Spleen (tissue), 11 donors: ENCODE data around the gene PRRG3. TPM values are rescaled to one million over a fixed set of nuclear protein-coding genes. Genes with fewer than 3 reads are reported as not detected.
A peak's percentile ranks its signal among the peaks of the same experiment; 100 is the strongest.

Experiments
- DNase-seq: peaks from one replicate; pipeline ENCODE4 v3.0.0-alpha.2; 2020
- H3K27ac ChIP-seq, 8 donors: fragments of 200-600 bp; sonication (generic) in 7 of 8; 1 replicate in 4 of 8; 2 replicates in 4 of 8; pipeline versions ENCODE4 v1.5.0 to v1.8.0; 2016 to 2021; ENCODE audit warnings: inconsistent platforms in 4 of 8, mild to moderate bottlenecking in 4 of 8, moderate library complexity in 1 of 8
- H3K27me3 ChIP-seq, 7 donors: fragments of 200-600 bp; sonication (generic) in 6 of 7; replicated peaks in 1 of 7; 1 replicate in 4 of 7; 2 replicates in 3 of 7; pipeline versions ENCODE4 v1.5.0 to v1.8.0; 2016 to 2021; ENCODE audit warnings: inconsistent platforms in 3 of 7, mild to moderate bottlenecking in 1 of 7
- H3K36me3 ChIP-seq, 6 donors: fragments of 200-600 bp; sonication (generic) in 5 of 6; 1 replicate in 4 of 6; 2 replicates in 2 of 6; pipeline versions ENCODE4 v1.5.0 to v1.8.0; 2016 to 2021; ENCODE audit warnings: inconsistent platforms in 2 of 6
- H3K4me1 ChIP-seq, 6 donors: fragments of 200-600 bp; sonication (generic) in 5 of 6; 1 replicate in 3 of 6; 2 replicates in 3 of 6; pipeline versions ENCODE4 v1.5.0 to v1.8.0; 2016 to 2021; ENCODE audit warnings: inconsistent platforms in 3 of 6
- H3K4me3 ChIP-seq, 8 donors: fragments of 200-600 bp; sonication (generic) in 7 of 8; 1 replicate in 4 of 8; 2 replicates in 4 of 8; pipeline versions ENCODE4 v1.5.0 to v1.8.0; 2016 to 2021; ENCODE audit warnings: inconsistent platforms in 4 of 8, mild to moderate bottlenecking in 4 of 8, moderate library complexity in 2 of 8
- H3K9me3 ChIP-seq, 8 donors: fragments of 200-600 bp; sonication (generic) in 7 of 8; 1 replicate in 4 of 8; 2 replicates in 4 of 8; pipeline versions ENCODE4 v1.5.0 to v1.8.0; 2016 to 2021; ENCODE audit warnings: inconsistent platforms in 4 of 8
- POLR2A ChIP-seq, 3 donors: fragments of 450-650 bp; IDR thresholded peaks; one replicate each; pipeline ENCODE4 v1.5.1; 2017; ENCODE audit warnings: antibody characterized with exemption in 3 of 3, mild to moderate bottlenecking in 1 of 3
- POLR2AphosphoS5 ChIP-seq, 3 donors: sonication (generic); formaldehyde crosslinking; IDR thresholded peaks; one replicate each; pipeline ENCODE4 v1.5.1; 2017; ENCODE audit warnings: antibody characterized with exemption in 3 of 3
- WGBS, 5 donors: extraction: QIAGEN DNeasy Blood & Tissue Kit in 3 of 5; methylation state at CpG; one replicate each; pipeline versions ENCODE4 v1.1.5 to v1.1.7; 2013 to 2018; 5-methylcytosine and 5-hydroxymethylcytosine counted together
- intact Hi-C: fragments of 100-400 bp; cut with DNase I; formaldehyde crosslinking; loops from one replicate; pipeline ENCODE4 v1.15.0; 2023; ENCODE audit warnings: low total_unique reads
- polyA plus RNA-seq, 3 donors: library from polyadenylated mRNA; stranded (reverse); fragments of 200-250 nt; gene quantifications; one replicate each; pipeline ENCODE4 v1.2.1, GENCODE V29; 2013
- total RNA-seq, 7 donors: library from RNA; depleted of rRNA in 3 of 7; stranded (reverse); fragments of >200 nt in 3 of 7; fragmentation: NEBNext Ultra II Directional in 4 of 7; extraction: Animal tissue kit (Norgen Biotek cat#: 25700) in 4 of 7; gene quantifications; one replicate each; pipeline versions ENCODE4 v1.1.0 to v1.2.1, GENCODE V29; 2016 to 2021
- TF ChIP-seq, protein P1 (sequence below), 11 experiments: fragments of 200-600 bp in 7 of 11; fragments of 450-650 bp in 4 of 11; sonication (generic) in 4 of 11; IDR thresholded peaks in 8 of 11; conservative IDR thresholded peaks in 3 of 11; 1 replicate in 7 of 11; 2 replicates in 4 of 11; pipeline versions ENCODE4 v1.4.0 to v1.8.0; 2016 to 2021; ENCODE audit warnings: antibody characterized with exemption in 11 of 11, inconsistent platforms in 4 of 11, mild to moderate bottlenecking in 1 of 11
- donor health status: healthy with polysubstance abuse.
- donor health status: DM: no; HTN: no; CAD: no; lungs with moderate emphysema.
- donor health status: DM: no; HTN: no; CAD: no.
- donor health status: Bipolar disorder and iron deficiency.
- donor health status: healthy.
- donor health status: DM: no; HTN: no; CAD: no.
- donor health status: DM: yes; HTN: yes; CAD: no.

PRRG3 gene
- total and polyA plus RNA-seq, 10 donors, result 0.06 to 4.3 (median 1.5) TPM

- H3K4me1 ChIP-seq, result no peaks in the 10 kb centered on the region
- 79 to 97% (median 87%) methylated on average over 7 of the region's 7 CpGs for WGBS, 5 donors
- no peaks in the 10 kb centered on the region for H3K9me3 ChIP-seq
- H3K27me3 ChIP-seq, result peaks cover 0 to 9% (median 0%) of the 10 kb centered on the region in 7 donors
- no peak for DNase-seq
- no peak overlapping the region for H3K27ac ChIP-seq
- no peak for TF ChIP-seq POLR2A (IDR thresholded peaks at IDR 0.05)
- no peak for TF ChIP-seq POLR2AphosphoS5 (IDR thresholded peaks at IDR 0.05)
- TF ChIP-seq, protein P1, sequence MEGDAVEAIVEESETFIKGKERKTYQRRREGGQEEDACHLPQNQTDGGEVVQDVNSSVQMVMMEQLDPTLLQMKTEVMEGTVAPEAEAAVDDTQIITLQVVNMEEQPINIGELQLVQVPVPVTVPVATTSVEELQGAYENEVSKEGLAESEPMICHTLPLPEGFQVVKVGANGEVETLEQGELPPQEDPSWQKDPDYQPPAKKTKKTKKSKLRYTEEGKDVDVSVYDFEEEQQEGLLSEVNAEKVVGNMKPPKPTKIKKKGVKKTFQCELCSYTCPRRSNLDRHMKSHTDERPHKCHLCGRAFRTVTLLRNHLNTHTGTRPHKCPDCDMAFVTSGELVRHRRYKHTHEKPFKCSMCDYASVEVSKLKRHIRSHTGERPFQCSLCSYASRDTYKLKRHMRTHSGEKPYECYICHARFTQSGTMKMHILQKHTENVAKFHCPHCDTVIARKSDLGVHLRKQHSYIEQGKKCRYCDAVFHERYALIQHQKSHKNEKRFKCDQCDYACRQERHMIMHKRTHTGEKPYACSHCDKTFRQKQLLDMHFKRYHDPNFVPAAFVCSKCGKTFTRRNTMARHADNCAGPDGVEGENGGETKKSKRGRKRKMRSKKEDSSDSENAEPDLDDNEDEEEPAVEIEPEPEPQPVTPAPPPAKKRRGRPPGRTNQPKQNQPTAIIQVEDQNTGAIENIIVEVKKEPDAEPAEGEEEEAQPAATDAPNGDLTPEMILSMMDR (IDR thresholded peaks at IDR 0.05 in 8 of 11, conservative IDR thresholded peaks at IDR 0.05 in 3 of 11), result no peak
- intact Hi-C loops, result no loop called here
- H3K36me3 ChIP-seq, result no peaks in the 10 kb centered on the region
- H3K4me3 ChIP-seq, result no peak overlapping the region
These were observed 13.6 kb downstream of the PRRG3 start for GRCh38 chrX:151708821-151709220.

- TF ChIP-seq POLR2AphosphoS5 (IDR thresholded peaks at IDR 0.05), result no peak
- TF ChIP-seq POLR2A (IDR thresholded peaks at IDR 0.05), result no peak
- TF ChIP-seq, protein P1 (IDR thresholded peaks at IDR 0.05 in 8 of 11, conservative IDR thresholded peaks at IDR 0.05 in 3 of 11), result no peak
- Histone ChIP-seq H3K27me3 (peaks cover 0 to 9% (median 0%) of the 10 kb centered on the region in 7 donors), H3K4me3 (no peak overlapping the region), H3K9me3 (no peaks in the 10 kb centered on the region), H3K4me1 (no peaks in the 10 kb centered on the region), H3K36me3 (no peaks in the 10 kb centered on the region), H3K27ac (no peak overlapping the region)
- 45 to 75% (median 58%) methylated on average over 2 of the region's 2 CpGs for WGBS, 5 donors
- intact Hi-C loops, result no loop called here
- no peak for DNase-seq
These were observed 15.2 kb downstream of the PRRG3 start for GRCh38 chrX:151710457-151710856.

DNA sequence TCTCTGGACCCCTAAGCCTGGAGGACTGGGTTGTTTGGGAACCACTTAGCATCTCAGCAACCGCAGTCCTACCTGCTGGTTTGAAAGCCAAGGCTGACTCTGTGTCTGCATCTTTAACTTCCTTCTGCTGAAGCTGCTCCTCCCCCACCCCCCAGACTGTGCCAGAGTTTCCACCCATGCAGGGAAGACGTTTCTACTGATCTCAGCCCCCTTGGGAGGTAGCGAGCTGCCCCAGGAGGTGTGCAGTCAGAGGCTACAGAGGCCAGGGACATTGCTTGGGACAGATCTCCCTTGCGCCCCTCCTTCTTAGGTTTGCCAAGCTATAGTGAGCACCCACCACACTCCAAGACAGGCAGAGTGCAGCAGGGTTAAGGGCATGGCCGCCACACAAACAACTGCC is 15.9 kb downstream of the PRRG3 start:
- TF ChIP-seq POLR2A (IDR thresholded peaks at IDR 0.05), result no peak
- no peak for TF ChIP-seq POLR2AphosphoS5 (IDR thresholded peaks at IDR 0.05)
- TF ChIP-seq, protein P1 (IDR thresholded peaks at IDR 0.05 in 8 of 11, conservative IDR thresholded peaks at IDR 0.05 in 3 of 11), result no peak
- intact Hi-C loops, result no loop called here
- DNase-seq, result peak; percentile 46
- Histone ChIP-seq H3K4me3 (no peak overlapping the region), H3K36me3 (no peaks in the 10 kb centered on the region), H3K4me1 (no peaks in the 10 kb centered on the region), H3K27me3 (peaks cover 0 to 6% (median 0%) of the 10 kb centered on the region in 7 donors), H3K27ac (no peak overlapping the region), H3K9me3 (no peaks in the 10 kb centered on the region)
- 0 to 61% (median 51%) methylated on average over 1 to 5 of the region's 5 CpGs for WGBS, 5 donors

GRCh38 chrX:151711787-151712186 is 16.5 kb downstream of the PRRG3 start:
- Histone ChIP-seq H3K27me3 (no peaks in the 10 kb centered on the region), H3K4me1 (no peaks in the 10 kb centered on the region), H3K36me3 (no peaks in the 10 kb centered on the region), H3K4me3 (no peak overlapping the region), H3K27ac (no peak overlapping the region), H3K9me3 (no peaks in the 10 kb centered on the region)
- TF ChIP-seq POLR2A (IDR thresholded peaks at IDR 0.05), result no peak
- TF ChIP-seq POLR2AphosphoS5 (IDR thresholded peaks at IDR 0.05), result no peak
- TF ChIP-seq, protein P1 (IDR thresholded peaks at IDR 0.05 in 8 of 11, conservative IDR thresholded peaks at IDR 0.05 in 3 of 11), result no peak
- no peak for DNase-seq
- WGBS, 5 donors, result 22 to 49% (median 25%) methylated on average over 2 of the region's 2 CpGs
- intact Hi-C loops, result no loop called here
